K562 treated with DMSO at 1 percent for 48 hours (cell line): Measurements from ENCODE around the gene PNPLA4. TPM values are rescaled to one million over a fixed set of nuclear protein-coding genes. Genes with fewer than 3 reads are reported as not detected.

Source experiments
- total RNA-seq: library from RNA; unstranded; fragments of 300-600 nt; gene quantifications from 2 replicates; pipeline ENCODE4 v1.2.3, GENCODE V29; 2022; ENCODE audit warnings: low replicate concordance; ENCODE audit errors: extremely low read depth

PNPLA4 gene
- total RNA-seq: not detected in 2 replicates

DNA sequence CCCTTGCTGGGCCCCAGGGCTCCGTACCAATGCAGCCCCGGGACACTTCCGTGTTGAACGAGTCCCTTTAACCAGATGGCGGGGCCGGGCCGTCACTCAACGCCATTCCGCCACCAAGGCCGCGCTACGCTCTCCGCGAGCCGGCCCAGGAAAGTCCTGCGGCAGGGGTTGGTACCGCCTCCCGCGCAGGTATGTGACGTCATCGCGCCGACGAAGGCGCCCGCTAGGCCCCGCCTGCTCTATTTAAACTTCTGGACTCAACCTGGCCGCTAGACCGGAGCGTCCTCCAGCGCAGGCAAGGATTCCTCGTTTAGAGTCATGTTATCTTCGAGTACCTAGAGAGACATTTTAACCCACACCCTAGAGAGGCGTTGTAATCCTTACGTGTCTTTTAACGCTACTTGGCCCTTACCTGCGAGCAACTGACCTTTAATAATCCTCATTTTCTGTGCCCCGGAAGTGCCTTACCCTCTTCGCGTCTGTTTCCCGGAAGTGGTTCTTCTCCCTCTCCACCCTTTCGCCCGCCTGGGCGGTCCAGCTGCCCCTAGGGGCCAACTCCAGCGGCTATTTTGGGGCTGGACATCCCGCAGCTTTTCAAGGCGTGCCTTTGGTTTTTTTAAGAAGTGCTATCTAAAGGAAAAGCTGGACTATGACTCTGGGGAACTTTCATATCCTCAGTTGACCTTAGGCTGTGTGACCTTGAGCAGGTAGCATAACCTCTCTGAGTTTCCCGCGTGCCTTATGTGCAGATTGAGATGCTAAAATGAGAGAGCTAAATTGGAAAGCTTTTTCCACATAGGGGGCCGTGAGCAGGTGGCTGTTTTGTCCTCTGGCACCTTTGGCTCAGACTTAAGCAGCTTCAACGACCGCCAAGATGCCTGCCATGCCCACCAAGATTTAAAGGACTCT lies at the start of gene PNPLA4:
PNPLA4 (minus strand) TSS at position 155 of the 909 bp plus-strand sequence. CDS start 1,294 bp downstream, outside the sequence.

Other genes starting within 250 kb of the PNPLA4 start
- not detected in 2 replicates for gene VCX, start 84.2 kb downstream of the PNPLA4 start, total RNA-seq
- gene VCX2, start 243.9 kb upstream of the PNPLA4 start, total RNA-seq: not detected in 2 replicates